GM21526 (cell line): ENCODE results near the gene VPS13C.
"Not testable (repeated sequence)": the region's sequence is repeated elsewhere in the genome, so short reads cannot be mapped to it uniquely, and the experiment has no call there.

ENCODE experiments used
- ATAC-seq: cut with Tn5 transposase; IDR thresholded peaks from one replicate; pipeline ENCODE4 v1.9.1; 2021; ENCODE audit warnings: moderate library complexity; ENCODE audit not compliant: unreplicated experiment, low FRiP score

VPS13C gene

GRCh38 chr15:62050115-62050514 lies 10.1 kb downstream of the VPS13C start:
- ATAC-seq, result no peak

GRCh38 chr15:62048254-62048653 lies 12.0 kb downstream of the VPS13C start:
- ATAC-seq, result not testable (repeated sequence)

GRCh38 chr15:62047282-62047827 lies 12.9 kb downstream of the VPS13C start:
- ATAC-seq, result peak; percentile 53

- ATAC-seq, result peak; percentile 85
These were observed 14.0 kb downstream of the VPS13C start for GRCh38 chr15:62046078-62046743.

- ATAC-seq, result no peak
These were observed 24.9 kb downstream of the VPS13C start for GRCh38 chr15:62035256-62035924.

- no peak for ATAC-seq
These were observed 32.3 kb downstream of the VPS13C start for GRCh38 chr15:62027916-62028315.

GRCh38 chr15:62027263-62027565 lies 33.0 kb downstream of the VPS13C start:
- ATAC-seq, result no peak

GRCh38 chr15:62026487-62027262 lies 33.6 kb downstream of the VPS13C start:
- ATAC-seq, result no peak

- ATAC-seq, result no peak
These were observed 38.2 kb downstream of the VPS13C start for GRCh38 chr15:62021991-62022600.

- ATAC-seq, result no peak
These were observed 39.6 kb downstream of the VPS13C start for GRCh38 chr15:62020576-62021160.

GRCh38 chr15:62005354-62005753 lies 54.9 kb downstream of the VPS13C start:
- ATAC-seq, result not testable (repeated sequence)

- ATAC-seq, result no peak
These were observed 62.5 kb downstream of the VPS13C start for GRCh38 chr15:61997786-61998185.

- ATAC-seq, result no peak
These were observed 64.1 kb downstream of the VPS13C start for GRCh38 chr15:61996056-61996635.

- no peak for ATAC-seq
These were observed 66.0 kb downstream of the VPS13C start for GRCh38 chr15:61994216-61994615.

- ATAC-seq, result no peak
These were observed 67.7 kb downstream of the VPS13C start for GRCh38 chr15:61992518-61992917.

GRCh38 chr15:61989667-61990066 lies 70.6 kb downstream of the VPS13C start:
- ATAC-seq, result no peak

- ATAC-seq, result no peak
These were observed 72.4 kb downstream of the VPS13C start for GRCh38 chr15:61987824-61988223.

- ATAC-seq, result no peak
These were observed 77.2 kb downstream of the VPS13C start for GRCh38 chr15:61983081-61983480.

GRCh38 chr15:61978225-61978624 lies 82.0 kb downstream of the VPS13C start:
- no peak for ATAC-seq

GRCh38 chr15:61974759-61975158 lies 85.5 kb downstream of the VPS13C start:
- no peak for ATAC-seq
